Heart right ventricle (tissue), 16 donors: Measurements from ENCODE around the gene C9orf153. TPM values are rescaled to one million over a fixed set of nuclear protein-coding genes. Genes with fewer than 3 reads are reported as not detected.

Experiments used
- ATAC-seq, 8 donors: fragments of 200-7000 bp; cut with Tn5 transposase; one replicate each; pipeline ENCODE4 v1.9.1; 2020; ENCODE audit warnings: mild to moderate bottlenecking in 8 of 8, moderate library complexity in 8 of 8, moderate number of reproducible peaks in 1 of 8
- DNase-seq, 2 donors: peaks; one replicate each; pipeline ENCODE4 v3.0.0-alpha.2; 2020
- H3K27ac ChIP-seq, 10 donors: fragments of 200-600 bp; sonication (generic) in 2 of 10; one replicate each; pipeline versions ENCODE4 v1.5.0 to v1.8.0; 2020 to 2022; ENCODE audit warnings: mild to moderate bottlenecking in 3 of 10
- H3K27me3 ChIP-seq, 7 donors: fragments of 200-600 bp; one replicate each; pipeline ENCODE4 v1.8.0; 2021 to 2022; ENCODE audit warnings: mild to moderate bottlenecking in 2 of 7
- H3K36me3 ChIP-seq, 9 donors: fragments of 200-600 bp; sonication (generic) in 1 of 9; one replicate each; pipeline versions ENCODE4 v1.5.0 to v1.8.0; 2020 to 2022; ENCODE audit warnings: mild to moderate bottlenecking in 2 of 9
- H3K4me1 ChIP-seq, 9 donors: fragments of 200-600 bp; sonication (generic) in 1 of 9; one replicate each; pipeline versions ENCODE4 v1.5.0 to v1.8.0; 2020 to 2022; ENCODE audit warnings: mild to moderate bottlenecking in 4 of 9
- H3K4me3 ChIP-seq, 10 donors: fragments of 200-600 bp; sonication (generic) in 2 of 10; one replicate each; pipeline versions ENCODE4 v1.5.0 to v1.8.0; 2020 to 2022; ENCODE audit warnings: mild to moderate bottlenecking in 7 of 10, moderate library complexity in 2 of 10
- H3K9me3 ChIP-seq, 11 donors: fragments of 200-600 bp in 10 of 11; sonication (generic) in 2 of 11; one replicate each; pipeline versions ENCODE4 v1.5.0 to v1.8.0; 2013 to 2022; ENCODE audit warnings: mild to moderate bottlenecking in 2 of 11, control low read depth in 1 of 11, moderate library complexity in 1 of 11
- WGBS, 2 donors: extraction: QIAGEN DNeasy Blood & Tissue Kit; methylation state at CpG; one replicate each; pipeline ENCODE4 v1.1.7; 2013; ENCODE audit warnings: inconsistent platforms in 1 of 2; 5-methylcytosine and 5-hydroxymethylcytosine counted together
- intact Hi-C, 10 donors: fragments of 100-400 bp; cut with DNase I; formaldehyde crosslinking; loops; one replicate each; pipeline versions ENCODE4 v1.11.1 to v1.14.2; 2022
- polyA plus RNA-seq, 2 donors: library from polyadenylated mRNA; stranded (reverse); fragments of 200-250 nt; gene quantifications; one replicate each; pipeline ENCODE4 v1.2.3, GENCODE V29; 2013
- total RNA-seq, 10 donors: library from RNA; stranded (reverse); fragmentation: NEBNext Ultra II Directional in 3 of 10; extraction: Animal tissue kit (Norgen Biotek cat#: 25700) in 3 of 10; gene quantifications; one replicate each; pipeline versions ENCODE4 v1.2.1 to v1.2.4, GENCODE V29; 2021 to 2023
- TF ChIP-seq, protein P1 (sequence below), 9 donors: fragments of 200-600 bp; sonication (generic) in 2 of 9; IDR thresholded peaks; one replicate each; pipeline versions ENCODE4 v1.5.0 to v1.8.0; 2021 to 2022; ENCODE audit warnings: antibody characterized with exemption in 9 of 9, mild to moderate bottlenecking in 5 of 9, moderate library complexity in 1 of 9
- donor health status: Arrhythmogenic right ventricular cardiomyopathy.
- donor health status: ischemic (EF 13 %, LVEDD 7.1; RV severe dilation, severe dysfunction).
- donor health status: healthy with polysubstance abuse.
- donor health status: DM: no; HTN: yes; CAD: no.
- donor health status: DM: no; HTN: no; CAD: no.
- donor health status: ischemic (EF 25% LVEDD 6.9; RV normal size, moderate dysfunction).
- donor health status: ischemic (EF 25% LVEDD 5.7; RV mildly dilated, moderate dysfunction).
- donor health status: healthy.
- donor health status: DM: yes; HTN: yes; CAD: no.
- donor health status: Ischemic cardiomyopathy.
- donor health status: ischemic (EF 35%, LVEDD 5.7; RV mildly dilated, moderate dysfunction).
- donor health status: nonischemic (EF 11% LVEDD 7.7; RV severe dilation, severe dysfunction).
- donor health status: DM: yes; HTN: yes; CAD: no.
- donor health status: PGD.
- donor health status: ischemic (EF 29% LVEDD 5.4; RV normal size, mild dysfunction).
- donor health status: nonischemic (EF 23%, LVEDD 6.1; RV moderate dilation, normal function).

Gene C9orf153
- total and polyA plus RNA-seq, 12 donors = 0.06 to 0.72 (median 0.34) TPM; not detected in 2

DNA sequence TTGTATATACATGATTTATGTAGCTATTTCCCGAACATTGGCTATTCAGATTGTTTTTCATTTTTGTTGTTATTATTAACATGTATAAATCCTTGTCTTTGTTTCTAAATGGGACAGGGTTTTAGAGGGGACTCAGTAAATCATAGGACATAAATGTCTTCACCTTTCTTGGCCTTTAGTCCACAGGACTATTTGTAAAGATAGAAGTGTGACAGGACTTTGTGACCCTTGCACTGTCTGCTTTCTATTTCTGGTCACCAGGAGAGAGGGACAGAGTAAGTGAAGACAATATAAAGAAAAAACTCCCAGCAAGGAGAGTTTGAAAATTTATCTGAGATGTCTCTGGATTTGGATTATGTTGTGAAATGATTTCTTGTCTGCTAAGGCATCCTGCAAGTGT lies 81.5 kb downstream of the C9orf153 start:
- DNase-seq = no peak
- no peak for ATAC-seq
- 86 to 91% methylated on average over 1 of the region's 1 CpG for WGBS, 2 donors
- intact Hi-C loops = no loop called here
- Histone ChIP-seq H3K36me3 (no peaks in the 10 kb centered on the region), H3K9me3 (no peaks in the 10 kb centered on the region), H3K4me3 (no peak overlapping the region), H3K27me3 (no peaks in the 10 kb centered on the region), H3K4me1 (no peaks in the 10 kb centered on the region), H3K27ac (no peak overlapping the region)
- TF ChIP-seq, protein P1, sequence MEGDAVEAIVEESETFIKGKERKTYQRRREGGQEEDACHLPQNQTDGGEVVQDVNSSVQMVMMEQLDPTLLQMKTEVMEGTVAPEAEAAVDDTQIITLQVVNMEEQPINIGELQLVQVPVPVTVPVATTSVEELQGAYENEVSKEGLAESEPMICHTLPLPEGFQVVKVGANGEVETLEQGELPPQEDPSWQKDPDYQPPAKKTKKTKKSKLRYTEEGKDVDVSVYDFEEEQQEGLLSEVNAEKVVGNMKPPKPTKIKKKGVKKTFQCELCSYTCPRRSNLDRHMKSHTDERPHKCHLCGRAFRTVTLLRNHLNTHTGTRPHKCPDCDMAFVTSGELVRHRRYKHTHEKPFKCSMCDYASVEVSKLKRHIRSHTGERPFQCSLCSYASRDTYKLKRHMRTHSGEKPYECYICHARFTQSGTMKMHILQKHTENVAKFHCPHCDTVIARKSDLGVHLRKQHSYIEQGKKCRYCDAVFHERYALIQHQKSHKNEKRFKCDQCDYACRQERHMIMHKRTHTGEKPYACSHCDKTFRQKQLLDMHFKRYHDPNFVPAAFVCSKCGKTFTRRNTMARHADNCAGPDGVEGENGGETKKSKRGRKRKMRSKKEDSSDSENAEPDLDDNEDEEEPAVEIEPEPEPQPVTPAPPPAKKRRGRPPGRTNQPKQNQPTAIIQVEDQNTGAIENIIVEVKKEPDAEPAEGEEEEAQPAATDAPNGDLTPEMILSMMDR (IDR thresholded peaks at IDR 0.05) = no peak

DNA sequence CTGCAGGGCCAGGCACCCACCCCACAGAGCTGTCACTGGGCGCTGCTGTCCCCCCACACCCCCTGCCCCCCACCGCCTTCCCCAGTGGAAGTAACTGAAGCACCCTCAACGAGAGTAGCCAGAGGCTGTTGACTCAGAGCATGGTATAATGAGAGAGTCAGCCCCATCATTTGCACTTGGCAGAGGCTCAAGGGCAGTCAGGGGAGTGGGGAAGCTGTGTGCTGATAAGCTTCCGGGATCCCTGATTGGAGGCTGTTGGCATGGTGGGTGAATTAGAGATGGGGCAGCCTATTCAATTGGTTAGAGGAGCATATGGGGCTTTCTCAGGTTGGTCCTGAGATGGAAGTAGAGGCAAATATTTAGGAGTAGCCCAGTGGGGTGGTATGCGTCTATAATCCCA lies 83.0 kb downstream of the C9orf153 start:
- Histone ChIP-seq H3K27me3 (no peaks in the 10 kb centered on the region), H3K27ac (no peak overlapping the region), H3K36me3 (no peaks in the 10 kb centered on the region), H3K9me3 (no peaks in the 10 kb centered on the region), H3K4me3 (no peak overlapping the region), H3K4me1 (no peaks in the 10 kb centered on the region)
- intact Hi-C loops = no loop called here
- DNase-seq = no peak
- 61 to 67% methylated on average over 5 of the region's 5 CpGs for WGBS, 2 donors
- no peak for ATAC-seq
- TF ChIP-seq, protein P1 (IDR thresholded peaks at IDR 0.05) = no peak

GRCh38 chr9:86175743-86176456 lies 83.6 kb downstream of the C9orf153 start:
- no peaks in the 10 kb centered on the region for H3K27me3 ChIP-seq
- H3K36me3 ChIP-seq = no peaks in the 10 kb centered on the region
- H3K27ac ChIP-seq = no peak overlapping the region
- no peak overlapping the region for H3K4me3 ChIP-seq
- H3K9me3 ChIP-seq = no peaks in the 10 kb centered on the region
- ATAC-seq (no peak), DNase-seq (no peak)
- 86 to 89% methylated on average over 5 of the region's 5 CpGs for WGBS, 2 donors
- intact Hi-C loops = no loop called here
- no peaks in the 10 kb centered on the region for H3K4me1 ChIP-seq
- TF ChIP-seq, protein P1 (IDR thresholded peaks at IDR 0.05) = no peak

- no peak overlapping the region for H3K4me3 ChIP-seq
- H3K36me3 ChIP-seq = no peaks in the 10 kb centered on the region
- H3K9me3 ChIP-seq = no peaks in the 10 kb centered on the region
- no peaks in the 10 kb centered on the region for H3K4me1 ChIP-seq
- H3K27ac ChIP-seq = no peak overlapping the region
- TF ChIP-seq, protein P1 (IDR thresholded peaks at IDR 0.05) = no peak
- H3K27me3 ChIP-seq = no peaks in the 10 kb centered on the region
- ATAC-seq = no peak
- DNase-seq = no peak
- intact Hi-C loops = no loop called here
- WGBS, 2 donors = 49 to 71% methylated on average over 5 of the region's 5 CpGs
Observed at GRCh38 chr9:86175223-86175622, 84.2 kb downstream of the C9orf153 start.

Other genes with a start within 250 kb of the C9orf153 start
- 10 to 100 TPM in 1 of 10 donors, 1 to 10 TPM in 9; 2.3 to 15.0 (median 4.1) TPM for gene GOLM1, start 160.1 kb downstream of the C9orf153 start, total RNA-seq
- gene GOLM1, start 160.1 kb downstream of the C9orf153 start, polyA plus RNA-seq = 1 to 10 TPM; 3.5 to 6.5 TPM
- gene ISCA1, start 22.9 kb upstream of the C9orf153 start, total RNA-seq = 10 to 100 TPM; 50.7 to 86.1 (median 71.7) TPM
- 10 to 100 TPM; 27.1 to 42.0 TPM for gene ISCA1, start 22.9 kb upstream of the C9orf153 start, polyA plus RNA-seq
- gene TUT7, start 94.8 kb upstream of the C9orf153 start, total RNA-seq = 10 to 100 TPM; 11.0 to 16.7 (median 14.4) TPM
- gene TUT7, start 94.8 kb upstream of the C9orf153 start, polyA plus RNA-seq = 10 to 100 TPM in 1 of 2 donors, 1 to 10 TPM in 1; 6.0 to 13.1 TPM